ENCODE data around the gene ABCC1.
"Not testable (repeated sequence)": the region's sequence is repeated elsewhere in the genome, so short reads cannot be mapped to it uniquely, and the experiment has no call there.

Gene ABCC1

GRCh38 chr16:15967655-15968315, 18.4 kb downstream of the ABCC1 start:
- no peak for DNase-seq (ENCODE audit: low read depth in 2 of 2)

GRCh38 chr16:15970202-15970601, 20.8 kb downstream of the ABCC1 start:
- DNase-seq (ENCODE audit: low read depth in 2 of 2) = no peak

DNA sequence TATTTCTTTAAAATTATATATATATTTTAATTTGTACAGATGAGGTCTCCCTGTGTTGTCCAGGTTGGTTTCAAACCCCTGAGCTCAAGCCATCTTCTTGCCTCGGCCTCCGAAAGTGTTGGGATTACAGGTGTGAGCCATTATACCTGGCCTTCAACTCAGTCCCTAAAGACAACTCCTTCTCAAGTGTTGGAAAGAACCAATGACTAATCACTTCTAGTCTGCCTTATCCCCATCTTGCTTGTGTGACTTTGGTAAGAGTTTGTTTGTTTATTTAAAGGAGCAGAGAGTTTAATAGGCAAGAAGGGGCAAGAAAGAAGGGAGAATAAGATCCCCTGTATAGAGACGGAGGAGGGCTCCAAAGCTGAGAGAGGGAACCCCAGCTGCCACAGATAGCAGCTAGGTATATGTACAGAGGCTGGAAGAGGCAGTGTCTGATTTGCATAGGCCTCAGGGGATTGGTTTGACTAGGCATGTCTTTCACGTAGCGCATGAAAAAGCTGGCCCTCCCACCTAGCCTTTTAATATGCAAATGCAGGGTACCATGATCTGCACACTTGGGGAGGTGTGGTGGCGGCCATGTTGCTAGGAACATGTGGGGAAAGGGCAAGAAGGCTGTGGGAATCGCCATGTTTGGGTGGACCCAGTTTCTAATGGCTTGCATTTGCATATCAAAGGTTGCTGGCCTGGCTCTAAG, 21.5 kb downstream of the ABCC1 start:
- DNase-seq (ENCODE audit: low read depth in 2 of 2) = no peak

DNA sequence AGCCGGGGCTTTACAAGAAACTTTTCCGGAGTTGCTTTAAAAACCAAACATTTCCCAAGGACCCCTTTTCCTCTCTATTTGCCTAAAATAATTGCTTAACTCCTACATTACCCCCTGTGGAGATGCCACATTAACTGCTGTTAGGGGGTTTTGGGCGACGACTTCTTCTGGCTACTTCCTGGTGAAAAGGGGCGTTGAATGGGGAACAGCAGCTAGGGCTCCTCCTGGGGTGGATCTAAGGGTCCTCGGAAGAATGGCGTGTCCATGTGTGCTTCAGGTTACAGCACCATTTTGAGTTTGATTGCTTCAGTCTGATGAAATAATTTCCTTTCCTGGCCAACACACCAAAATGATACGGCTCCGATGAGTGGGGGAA, 22.0 kb downstream of the ABCC1 start:
- no peak for DNase-seq (ENCODE audit: low read depth in 2 of 2)

DNA sequence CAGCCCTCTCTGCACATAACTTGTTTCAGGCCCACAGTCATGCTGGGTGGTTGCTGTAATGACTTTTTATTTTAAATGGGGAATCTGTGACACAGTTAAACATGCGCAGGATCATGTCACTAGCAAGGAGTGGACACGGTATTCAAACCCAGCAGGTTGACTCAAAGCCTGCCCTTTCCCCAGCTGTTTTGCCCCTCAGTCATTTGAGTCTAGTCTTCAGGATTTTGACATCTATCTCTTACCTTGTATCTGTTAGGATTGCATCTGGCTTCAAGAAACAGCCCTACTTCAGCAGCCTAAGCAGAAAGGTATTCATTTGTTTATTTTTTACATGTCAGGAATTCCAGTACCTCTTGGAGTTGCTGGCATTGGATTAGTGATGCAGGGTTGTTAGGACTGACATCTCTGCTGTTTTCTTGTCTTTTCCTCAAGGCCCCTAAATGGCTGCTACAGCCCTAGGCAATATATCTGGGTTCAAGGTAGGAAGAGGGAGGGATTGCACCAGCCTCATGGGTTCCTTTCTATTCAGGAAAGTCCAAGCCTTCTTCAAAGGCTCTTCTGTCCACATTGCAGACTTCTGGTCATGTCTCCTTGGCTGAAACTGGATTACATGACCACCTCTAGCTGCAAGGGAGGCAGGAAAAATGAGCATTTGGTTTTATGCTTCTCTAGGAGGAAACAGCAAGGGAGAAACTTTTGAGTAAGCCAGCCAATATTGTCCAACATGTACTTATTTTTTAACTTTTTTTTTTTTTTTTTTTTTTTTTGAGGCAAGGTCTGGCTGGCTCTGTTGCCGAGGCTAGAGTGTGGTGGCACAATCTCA, 22.8 kb downstream of the ABCC1 start:
- no peak for DNase-seq (ENCODE audit: low read depth in 2 of 2)

GRCh38 chr16:15973421-15973820, 24.0 kb downstream of the ABCC1 start:
- DNase-seq (ENCODE audit: low read depth in 2 of 2) = no peak

DNA sequence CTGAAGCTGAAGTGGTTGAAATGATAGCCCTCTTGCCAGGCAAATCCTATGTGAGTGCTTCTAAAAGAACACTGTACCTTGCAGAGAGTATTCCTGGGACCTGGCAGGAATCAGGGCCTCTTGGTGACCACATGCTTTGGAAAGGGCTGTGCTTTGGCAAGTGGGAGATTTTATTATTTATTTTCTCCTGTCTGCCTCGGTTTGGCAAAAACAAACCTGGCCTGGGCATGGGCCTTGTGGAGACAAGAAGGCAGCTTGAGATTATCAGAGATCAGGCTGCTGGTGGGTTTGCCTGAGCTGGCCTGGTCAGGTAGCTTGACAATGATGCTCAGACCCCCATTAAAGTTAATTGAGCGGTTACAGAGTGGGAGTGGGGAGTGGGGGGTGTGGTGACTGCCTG, 24.6 kb downstream of the ABCC1 start:
- no peak for DNase-seq (ENCODE audit: low read depth in 2 of 2)

DNA sequence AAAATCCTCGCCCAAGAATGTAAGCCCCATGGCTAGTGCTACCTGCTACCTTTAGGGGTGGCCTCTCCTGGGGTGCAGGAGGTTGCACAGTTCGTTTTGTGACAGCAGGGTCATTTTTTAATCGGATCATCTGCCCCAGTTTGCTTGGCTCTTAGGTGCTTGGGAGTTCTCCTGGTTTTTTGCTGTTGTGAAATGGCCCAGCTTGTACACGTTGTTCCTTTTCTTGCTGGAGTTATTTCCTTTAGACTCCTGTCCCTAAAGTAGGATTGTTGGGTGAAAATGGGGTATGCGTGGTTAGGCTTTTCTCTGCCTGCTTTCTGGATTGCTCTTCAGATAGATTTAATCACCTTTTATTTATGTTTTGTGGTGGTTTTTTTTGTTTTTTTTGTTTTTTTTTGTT, 25.8 kb downstream of the ABCC1 start:
- DNase-seq (ENCODE audit: low read depth in 2 of 2) = no peak

- DNase-seq (ENCODE audit: low read depth in 2 of 2) = no peak
Observed at GRCh38 chr16:15976225-15976812, 26.9 kb downstream of the ABCC1 start.

GRCh38 chr16:15976929-15977637, 27.7 kb downstream of the ABCC1 start:
- DNase-seq (ENCODE audit: low read depth in 2 of 2) = no peak

DNA sequence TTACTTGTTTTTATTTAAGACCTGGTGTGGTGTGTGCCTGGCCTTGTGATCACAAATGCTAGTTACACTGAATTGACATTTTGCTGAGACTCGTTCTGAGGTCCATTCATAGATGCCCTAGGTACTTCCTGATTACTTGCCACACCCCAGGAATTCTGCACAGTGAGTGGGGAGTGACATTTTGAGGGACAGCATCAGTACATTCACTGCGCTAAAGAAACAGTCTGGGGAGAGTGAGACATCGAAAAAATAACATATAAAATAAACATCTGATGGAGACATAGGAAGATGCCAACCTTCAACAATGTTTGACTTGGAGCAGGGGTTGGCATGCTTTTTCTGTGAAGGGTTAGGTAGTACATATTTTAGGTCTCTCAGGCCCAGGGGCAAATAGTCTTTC, 30.4 kb downstream of the ABCC1 start:
- no peak for DNase-seq (ENCODE audit: low read depth in 2 of 2)

DNA sequence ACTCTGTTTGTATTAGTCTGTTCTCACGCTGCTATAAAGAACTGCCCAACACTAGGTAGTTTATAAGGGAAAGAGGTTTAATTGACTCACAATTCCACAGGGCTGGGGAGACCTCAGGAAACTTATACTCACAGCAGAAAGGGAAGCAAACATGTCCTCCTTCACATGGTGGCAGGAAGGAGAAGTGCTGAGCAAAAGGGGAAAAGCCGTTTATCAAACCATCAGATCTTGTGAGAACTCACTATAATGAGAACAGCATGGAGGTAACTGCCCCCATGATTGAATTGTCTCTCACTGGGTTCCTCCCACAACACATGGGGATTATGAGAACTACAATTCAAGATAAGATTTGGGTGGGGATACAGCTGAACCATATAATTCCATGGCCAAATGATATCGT, 30.9 kb downstream of the ABCC1 start:
- DNase-seq (ENCODE audit: low read depth in 2 of 2) = no peak

GRCh38 chr16:15981382-15981781, 32.0 kb downstream of the ABCC1 start:
- no peak for DNase-seq (ENCODE audit: low read depth in 2 of 2)

GRCh38 chr16:15982194-15982915, 32.9 kb downstream of the ABCC1 start:
- not testable (repeated sequence) for DNase-seq (ENCODE audit: low read depth in 2 of 2)

GRCh38 chr16:15983898-15984297, 34.5 kb downstream of the ABCC1 start:
- no peak for DNase-seq (ENCODE audit: low read depth in 2 of 2)

- no peak for DNase-seq (ENCODE audit: low read depth in 2 of 2)
Observed at GRCh38 chr16:15985144-15985543, 35.7 kb downstream of the ABCC1 start.

- DNase-seq (ENCODE audit: low read depth in 2 of 2) = no peak
Observed at GRCh38 chr16:15986261-15986660, 36.8 kb downstream of the ABCC1 start.

DNA sequence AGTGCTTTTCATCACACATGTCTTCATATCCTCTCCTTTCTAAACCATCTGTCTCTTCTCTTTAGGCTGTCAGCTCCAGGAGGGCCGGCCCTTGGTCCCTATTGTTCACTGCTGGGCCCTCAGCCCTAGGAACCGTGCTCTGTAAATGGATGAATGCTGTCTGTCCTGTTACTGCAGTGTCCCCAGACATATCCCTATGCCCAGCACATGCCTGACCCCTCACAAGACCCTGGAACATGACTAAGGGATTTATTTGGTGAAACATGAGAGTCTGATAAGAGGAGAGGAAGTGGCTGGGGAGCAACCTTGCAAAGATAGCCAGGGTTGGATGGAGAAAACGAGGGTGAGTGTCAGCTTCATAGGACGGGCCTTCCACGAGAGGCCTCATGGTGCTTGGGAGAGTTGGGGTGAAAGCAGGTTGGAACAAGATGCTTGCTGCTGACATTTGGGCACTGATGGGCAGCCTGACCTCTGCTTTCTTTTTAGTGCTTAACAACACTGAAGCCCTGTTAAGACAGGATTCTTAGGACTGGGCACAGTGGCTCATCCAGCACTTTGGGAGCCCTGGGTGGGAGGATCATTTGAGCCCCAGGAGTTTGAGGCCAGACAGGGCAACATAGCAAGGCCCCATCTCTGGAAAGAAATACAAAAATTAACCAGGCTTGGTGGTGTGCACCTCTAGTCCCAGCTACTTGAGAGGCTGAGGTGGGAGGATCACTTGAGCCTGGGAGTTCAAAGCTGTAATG, 39.0 kb downstream of the ABCC1 start:
- DNase-seq (ENCODE audit: low read depth in 2 of 2) = no peak

- no peak for DNase-seq (ENCODE audit: low read depth in 2 of 2)
Observed at GRCh38 chr16:15990902-15991301, 41.5 kb downstream of the ABCC1 start.

DNA sequence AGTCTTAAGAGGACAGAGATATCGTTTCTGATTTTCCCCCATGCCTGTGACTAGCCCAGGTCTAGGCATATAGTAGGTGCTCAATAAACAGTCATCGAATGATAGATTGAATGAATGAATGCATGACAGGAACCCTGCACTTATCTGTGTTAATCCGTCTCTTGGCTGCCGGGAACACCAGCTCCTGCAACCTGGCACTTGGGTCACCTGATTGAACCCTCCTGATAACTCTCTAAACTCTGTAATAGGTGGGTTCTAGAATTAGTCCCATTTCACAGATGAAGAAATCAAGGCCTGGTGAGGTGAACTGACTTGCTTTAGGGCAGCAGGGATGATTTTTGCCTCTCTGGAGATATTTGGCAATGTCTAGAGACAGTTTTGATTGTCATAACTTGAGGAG, 43.7 kb downstream of the ABCC1 start:
- no peak for DNase-seq (ENCODE audit: low read depth in 2 of 2)
